Hippocampal formation (tissue), 2 donors: ENCODE measurements around the gene KCNH6.

Experiments used
- DNase-seq, 2 donors: peaks; one replicate each; lab custom pipeline; 2025; lab: John Stamatoyannopoulos, UW

KCNH6 gene

DNA sequence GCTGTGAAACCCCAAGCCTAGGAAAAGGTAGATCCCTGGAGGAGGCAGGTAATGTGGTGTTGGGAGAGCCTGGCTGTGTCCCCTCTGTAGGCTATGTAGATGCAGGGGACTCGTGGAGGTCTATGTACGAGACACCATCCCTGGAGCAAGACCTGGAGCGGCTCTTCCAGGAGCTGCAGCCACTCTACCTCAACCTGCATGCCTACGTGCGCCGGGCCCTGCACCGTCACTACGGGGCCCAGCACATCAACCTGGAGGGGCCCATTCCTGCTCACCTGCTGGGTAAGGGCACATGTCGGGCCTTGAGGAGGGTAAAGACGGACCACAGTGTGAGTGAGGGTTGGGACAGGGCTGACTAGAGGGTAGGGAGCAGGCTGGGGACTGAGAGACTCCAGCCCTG, 34.3 kb upstream of the KCNH6 start:
- no peak for DNase-seq

DNA sequence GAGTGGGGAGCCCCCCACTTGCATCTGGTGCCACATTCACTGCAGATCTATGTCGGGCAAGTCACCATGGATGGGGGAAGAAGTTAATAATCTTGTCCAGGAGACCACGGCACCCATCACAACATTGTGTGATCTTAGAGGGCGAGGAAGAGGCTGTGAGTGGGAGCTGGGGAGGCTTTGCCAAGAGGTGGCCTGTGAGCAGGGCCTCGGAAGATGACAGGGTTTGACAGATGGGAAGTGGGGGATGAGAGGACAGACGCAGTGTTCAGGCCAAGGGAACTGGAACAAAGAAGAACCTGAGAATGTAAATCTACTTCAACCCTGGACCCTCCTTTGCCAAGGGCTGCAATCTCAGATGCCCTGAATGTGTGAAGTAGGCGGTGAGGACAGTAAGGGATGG, 33.9 kb upstream of the KCNH6 start:
- no peak for DNase-seq

DNA sequence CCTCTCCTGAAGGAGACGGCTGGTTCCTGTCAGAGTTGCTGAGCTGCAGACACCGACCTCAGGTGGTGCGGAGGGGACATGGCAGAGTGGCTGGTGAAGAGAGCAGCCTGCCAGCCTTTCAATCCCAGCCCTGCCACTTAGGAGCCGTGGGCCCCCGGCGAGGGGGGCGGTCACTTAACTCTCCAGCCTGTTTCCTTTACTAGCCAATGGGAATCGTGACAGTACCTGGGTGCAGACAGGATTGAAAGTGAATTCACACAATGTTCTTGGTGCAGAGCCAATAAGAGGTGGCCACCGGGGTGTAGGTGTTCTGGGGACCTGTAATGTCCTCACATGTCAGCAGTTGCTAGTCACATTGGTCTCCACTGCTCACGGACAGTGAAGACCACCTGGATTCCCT, 32.8 kb upstream of the KCNH6 start:
- no peak for DNase-seq

DNA sequence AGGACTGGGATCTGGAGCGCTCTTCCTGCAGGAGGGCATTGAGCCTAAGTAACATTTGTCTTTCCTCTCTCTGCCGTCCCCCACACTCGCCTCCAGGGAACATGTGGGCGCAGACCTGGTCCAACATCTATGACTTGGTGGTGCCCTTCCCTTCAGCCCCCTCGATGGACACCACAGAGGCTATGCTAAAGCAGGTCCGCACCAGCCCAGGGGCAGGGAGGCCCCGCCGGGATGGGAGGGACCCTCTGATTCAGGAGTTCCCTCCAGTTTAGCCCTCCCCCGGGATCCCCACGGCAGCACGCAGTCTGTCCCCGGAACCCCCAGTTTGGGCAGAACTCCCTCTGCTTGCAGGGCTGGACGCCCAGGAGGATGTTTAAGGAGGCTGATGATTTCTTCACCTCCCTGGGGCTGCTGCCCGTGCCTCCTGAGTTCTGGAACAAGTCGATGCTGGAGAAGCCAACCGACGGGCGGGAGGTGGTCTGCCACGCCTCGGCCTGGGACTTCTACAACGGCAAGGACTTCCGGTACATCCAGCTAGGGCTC, 32.2 kb upstream of the KCNH6 start:
- DNase-seq: no peak

DNA sequence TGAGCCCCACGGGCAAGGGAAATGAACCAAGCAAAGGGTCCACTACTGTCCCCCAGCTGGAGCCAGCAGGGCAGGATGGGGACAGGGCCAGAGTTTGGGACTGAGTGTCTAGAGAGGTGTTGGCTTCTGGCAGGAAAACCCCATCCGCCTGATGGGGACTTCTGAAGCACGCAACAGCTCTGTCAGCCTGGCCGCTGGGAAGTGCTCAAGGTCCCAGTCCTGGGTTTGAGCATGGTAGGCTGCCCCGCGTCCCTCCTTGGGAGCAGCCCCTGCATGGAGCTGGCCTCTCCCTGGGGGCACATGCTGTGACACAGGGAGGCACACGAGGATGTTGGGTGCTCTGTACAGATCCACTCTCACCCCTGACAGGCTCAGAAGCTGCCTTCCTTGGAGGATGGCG, 31.7 kb upstream of the KCNH6 start:
- no peak for DNase-seq

DNA sequence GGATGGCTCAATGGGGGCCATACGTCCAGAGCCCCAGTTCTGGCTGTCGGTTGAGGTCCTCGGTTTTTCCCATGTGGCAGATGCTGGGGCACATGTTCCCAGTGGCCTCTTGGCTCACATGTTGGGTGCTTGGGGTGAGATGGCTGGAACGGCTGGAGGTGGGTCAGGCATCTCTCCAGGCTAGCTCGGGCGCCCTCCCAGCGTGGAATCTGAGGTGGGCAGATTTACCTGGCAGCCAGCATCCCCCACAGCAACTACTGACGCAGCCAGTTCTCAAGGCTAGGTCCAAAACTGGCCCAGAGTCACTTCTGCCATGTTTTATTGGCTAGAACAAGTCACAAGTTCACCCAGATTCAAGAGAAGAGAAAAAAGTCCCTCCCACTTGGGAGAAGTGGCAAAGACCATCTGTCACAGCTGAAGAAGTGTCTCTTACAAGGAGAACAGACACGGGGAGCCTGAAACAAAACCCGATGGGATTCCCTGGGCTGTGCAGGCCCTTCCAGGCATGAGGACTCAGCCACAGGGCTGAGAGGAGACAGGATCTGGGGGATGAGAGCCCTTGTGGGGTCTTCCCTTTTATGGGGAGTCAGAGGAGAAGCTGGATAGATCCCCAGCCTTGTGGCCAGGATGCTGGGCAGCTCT, 31.1 kb upstream of the KCNH6 start:
- DNase-seq: no peak

DNA sequence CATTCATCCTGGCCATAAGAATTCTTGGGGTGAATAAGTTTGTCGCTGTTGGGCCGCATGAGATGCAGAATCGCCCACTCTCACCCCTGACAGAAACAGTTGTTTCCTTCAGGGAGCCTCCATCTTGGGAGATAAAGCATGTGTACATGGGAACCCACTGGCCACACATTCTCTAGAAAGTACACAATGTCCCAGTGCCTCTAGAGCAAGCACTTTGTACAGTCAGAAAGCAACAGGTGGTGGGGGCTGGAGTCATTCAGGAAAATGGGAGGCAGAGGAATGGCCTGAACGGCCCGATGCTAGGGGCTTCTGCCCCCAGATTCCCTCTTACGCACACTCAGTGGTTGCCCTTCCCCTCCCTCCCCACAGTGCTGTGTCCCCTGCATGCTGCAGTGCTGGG, 30.2 kb upstream of the KCNH6 start:
- DNase-seq: no peak

DNA sequence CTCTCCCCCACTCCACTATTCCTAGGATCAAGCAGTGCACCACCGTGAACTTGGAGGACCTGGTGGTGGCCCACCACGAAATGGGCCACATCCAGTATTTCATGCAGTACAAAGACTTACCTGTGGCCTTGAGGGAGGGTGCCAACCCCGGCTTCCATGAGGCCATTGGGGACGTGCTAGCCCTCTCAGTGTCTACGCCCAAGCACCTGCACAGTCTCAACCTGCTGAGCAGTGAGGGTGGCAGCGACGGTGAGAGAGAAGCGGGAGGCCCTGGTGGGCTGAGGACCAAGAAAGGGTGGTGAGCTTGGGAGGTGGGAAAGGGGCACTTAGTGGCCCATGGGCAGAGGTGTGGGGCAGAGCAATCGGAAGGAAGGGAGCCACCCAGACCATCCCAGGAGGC, 29.7 kb upstream of the KCNH6 start:
- no peak for DNase-seq

DNA sequence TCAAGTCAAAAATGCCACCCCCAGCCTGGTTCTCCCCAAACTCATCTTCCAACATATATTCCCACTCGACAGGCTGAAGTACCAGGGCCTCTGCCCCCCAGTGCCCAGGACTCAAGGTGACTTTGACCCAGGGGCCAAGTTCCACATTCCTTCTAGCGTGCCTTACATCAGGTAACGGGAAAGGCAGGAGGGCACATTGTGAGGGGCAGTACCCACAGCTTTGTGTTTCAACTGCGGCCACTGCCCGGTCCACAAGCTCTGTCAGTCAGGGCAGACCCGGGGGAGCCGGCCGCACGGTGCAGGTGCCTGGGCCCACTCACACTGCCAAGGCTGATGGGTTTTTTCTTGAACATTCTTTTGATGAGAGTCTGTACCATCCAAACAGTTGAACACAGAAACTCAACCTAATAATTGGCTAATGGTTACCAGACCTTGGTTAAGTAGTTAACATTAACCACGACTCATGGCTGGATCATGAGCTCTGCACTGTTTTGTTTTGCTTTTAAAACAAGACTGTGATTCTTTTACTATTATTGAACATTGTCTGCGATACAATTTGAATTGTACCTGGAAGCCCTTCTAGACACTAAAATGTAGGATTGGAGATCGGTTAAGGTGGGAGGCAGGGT, 28.7 kb upstream of the KCNH6 start:
- DNase-seq: no peak

DNA sequence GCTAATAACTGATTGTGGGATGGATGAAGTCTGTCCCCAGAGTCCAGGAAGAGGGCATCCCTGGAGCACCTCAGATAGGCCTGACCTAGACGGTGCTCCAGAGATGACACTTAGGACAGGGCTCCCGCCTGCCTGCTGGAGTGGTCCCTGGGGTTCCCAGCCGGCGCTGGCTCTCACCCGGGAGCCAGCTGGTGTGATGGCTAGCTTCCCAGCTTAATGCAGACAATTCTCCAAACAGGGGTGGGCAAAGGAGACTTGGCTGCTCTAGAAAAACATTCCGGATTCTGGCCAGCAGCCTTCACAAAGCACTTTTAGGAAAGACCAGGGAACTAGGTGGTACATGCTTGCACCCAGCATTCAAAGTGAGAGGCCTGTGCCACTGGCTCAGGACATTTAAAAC, 27.7 kb upstream of the KCNH6 start:
- no peak for DNase-seq

DNA sequence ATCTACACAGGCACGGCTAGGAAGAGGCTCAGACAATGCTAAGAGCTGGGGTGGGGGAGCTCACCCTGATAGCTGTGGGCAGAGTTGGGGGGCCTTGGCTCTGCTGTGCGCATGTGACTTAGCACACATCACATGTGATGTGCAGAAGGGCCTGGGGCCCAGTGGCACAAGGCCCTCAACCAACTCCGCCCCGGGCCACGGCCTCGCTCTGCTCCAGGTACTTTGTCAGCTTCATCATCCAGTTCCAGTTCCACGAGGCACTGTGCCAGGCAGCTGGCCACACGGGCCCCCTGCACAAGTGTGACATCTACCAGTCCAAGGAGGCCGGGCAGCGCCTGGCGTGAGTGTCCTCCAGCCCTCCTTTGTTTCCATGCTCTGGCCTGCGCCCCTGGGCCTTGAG, 27.0 kb upstream of the KCNH6 start:
- no peak for DNase-seq

DNA sequence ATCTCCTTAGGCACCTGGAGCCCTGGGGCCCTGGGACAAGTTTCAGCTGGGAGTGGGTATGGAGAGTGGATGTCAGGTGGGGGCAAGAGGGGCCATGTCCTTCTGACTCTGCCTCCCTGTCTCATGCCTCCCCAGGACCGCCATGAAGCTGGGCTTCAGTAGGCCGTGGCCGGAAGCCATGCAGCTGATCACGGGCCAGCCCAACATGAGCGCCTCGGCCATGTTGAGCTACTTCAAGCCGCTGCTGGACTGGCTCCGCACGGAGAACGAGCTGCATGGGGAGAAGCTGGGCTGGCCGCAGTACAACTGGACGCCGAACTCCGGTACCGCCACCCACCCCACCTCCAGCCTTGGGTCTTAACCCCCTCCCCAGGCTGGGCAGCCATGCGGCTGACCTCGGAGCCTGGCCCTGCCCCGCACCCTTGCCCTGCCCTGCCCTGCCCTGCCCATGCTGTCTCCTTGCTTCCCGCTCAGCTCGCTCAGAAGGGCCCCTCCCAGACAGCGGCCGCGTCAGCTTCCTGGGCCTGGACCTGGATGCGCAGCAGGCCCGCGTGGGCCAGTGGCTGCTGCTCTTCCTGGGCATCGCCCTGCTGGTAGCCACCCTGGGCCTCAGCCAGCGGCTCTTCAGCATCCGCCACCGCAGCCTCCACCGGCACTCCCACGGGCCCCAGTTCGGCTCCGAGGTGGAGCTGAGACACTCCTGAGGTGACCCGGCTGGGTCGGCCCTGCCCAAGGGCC, 26.3 kb upstream of the KCNH6 start:
- no peak for DNase-seq

DNA sequence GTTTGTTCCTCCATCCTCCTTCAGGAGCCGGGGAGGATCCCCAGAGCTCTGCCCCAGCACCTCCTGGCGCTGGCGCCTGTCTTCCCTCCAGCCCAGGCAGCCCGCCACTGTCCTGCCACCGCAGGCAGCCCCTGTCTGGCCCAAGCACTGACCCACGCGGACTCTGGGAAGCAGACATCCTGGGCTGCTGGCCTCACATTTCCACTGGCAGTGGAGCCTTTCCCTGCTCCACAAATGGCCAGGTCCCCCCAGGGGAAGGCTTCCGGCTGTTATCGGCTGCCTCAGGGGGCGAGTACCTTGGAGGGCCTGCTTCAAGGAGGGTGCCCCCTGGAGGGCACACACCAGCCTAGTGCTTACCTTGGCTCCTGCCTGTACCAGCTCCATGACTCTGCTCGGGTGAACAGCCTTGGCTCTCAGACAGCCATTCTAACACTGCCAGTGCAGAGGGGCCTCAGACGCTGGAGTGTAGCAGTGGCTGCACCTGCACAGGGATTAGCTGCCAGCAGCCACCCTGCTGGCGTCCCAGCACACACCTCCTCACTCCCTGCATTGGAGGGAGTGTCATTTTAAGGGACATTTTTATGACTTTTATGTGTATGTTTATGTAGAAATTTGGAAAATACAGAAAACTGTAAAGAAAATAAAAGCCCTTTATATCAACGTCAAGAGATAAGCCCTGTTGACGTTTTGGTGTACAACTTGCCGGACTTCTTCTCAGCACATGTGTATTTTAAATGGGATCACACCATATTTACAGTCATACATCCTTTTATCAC, 25.3 kb upstream of the KCNH6 start:
- DNase-seq: no peak

DNA sequence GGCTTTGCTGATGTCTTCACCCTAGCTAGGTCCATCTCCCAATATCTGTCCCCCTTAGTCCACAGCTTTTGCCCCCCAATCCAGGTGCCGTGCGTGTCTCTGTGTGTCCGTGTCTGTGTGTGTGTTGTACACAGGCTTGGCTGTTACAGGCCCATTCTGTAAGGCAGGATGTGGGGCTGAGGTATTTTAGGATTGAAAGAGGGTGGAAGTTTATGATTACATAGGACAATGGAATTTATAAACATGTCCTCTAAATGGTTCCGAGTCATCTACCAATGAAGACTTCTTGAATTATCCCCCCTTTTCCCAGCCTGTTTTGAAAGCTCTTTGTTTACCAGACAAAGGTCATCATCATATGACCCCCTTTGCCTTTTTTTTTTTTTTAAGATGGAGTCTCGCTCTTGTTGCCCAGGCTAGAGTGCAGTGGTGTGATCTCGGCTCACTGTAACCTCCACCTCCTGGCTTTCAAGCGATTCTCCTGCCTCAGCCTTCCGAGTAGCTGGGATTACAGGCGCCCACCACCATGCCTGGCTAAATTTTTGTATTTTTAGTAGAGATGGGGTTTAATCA, 24.4 kb upstream of the KCNH6 start:
- no peak for DNase-seq

DNA sequence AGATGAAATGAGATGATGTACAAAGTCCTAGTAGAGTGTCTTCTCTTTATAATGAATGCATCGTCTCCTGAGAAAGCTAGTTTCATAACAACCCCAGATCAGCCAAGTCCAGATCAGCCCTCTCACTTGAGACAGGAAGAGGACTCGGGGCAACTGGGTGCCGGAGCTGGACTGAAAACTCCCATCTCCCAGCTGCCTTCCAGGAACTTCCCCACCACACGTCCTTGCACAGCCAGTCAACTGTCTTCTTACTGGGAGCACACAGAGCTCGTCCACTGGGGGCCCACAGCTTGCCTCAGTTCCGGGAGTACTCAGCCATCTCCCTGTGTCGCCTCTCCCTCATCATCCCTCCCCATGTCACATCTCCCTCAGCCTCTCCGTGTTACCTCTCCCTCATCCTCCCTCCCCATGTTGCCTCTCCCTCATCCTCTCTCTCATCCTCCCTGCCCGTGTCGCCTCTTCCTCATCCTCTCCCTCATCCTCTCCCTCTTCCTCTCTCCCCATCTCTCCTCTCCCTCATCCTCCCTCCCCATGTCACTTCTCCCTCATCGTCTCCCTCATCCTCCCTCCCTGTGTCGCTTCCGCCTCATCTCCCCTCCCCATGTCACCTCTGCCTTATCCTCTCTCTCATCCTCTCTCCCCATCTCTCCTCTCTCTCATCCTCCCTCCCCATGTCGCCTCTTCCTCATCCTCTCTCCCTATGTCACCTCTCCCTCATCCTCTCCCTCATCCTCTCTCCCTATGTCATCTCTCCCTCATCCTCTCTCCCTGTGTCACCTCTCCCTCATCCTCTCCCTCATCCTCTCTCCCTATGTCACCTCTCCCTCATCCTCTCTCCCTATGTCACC, 22.4 kb upstream of the KCNH6 start:
- no peak for DNase-seq

DNA sequence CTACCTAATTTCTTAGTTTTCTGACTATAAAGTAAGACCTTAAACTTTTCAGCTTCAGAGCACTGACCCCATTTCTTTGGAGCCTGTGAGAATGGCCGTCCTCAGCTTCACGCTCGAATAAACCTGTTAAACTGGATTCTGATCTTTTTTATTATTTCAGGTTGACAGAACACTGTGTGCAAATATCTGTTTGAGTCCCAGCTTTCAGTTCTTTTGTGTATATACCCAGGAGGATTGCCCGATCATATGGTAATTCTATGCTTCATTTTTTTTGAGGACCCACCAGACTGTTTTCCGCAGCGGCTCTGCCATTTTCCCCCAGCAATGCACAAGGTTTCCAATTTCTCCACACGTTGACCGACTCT, 19.8 kb upstream of the KCNH6 start:
- DNase-seq: no peak

DNA sequence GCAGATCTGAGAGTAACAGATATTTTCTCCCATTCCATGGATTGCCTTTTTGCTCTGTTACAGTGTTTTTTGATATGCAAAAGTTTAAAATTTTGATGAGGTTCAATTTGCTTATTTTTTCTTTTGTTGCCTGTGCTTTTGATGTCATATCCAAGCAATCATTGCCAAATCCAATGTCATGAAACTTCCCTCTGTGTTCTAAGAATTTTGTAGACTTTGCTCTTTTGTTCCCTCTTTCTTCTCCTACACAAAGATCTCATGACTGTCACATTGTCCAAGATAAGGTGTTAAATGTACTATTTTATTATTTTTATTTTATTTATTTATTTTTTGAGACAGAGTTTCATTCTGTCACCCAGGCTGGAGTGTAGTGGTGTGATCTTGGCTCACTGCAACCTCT, 18.9 kb upstream of the KCNH6 start:
- DNase-seq: no peak

DNA sequence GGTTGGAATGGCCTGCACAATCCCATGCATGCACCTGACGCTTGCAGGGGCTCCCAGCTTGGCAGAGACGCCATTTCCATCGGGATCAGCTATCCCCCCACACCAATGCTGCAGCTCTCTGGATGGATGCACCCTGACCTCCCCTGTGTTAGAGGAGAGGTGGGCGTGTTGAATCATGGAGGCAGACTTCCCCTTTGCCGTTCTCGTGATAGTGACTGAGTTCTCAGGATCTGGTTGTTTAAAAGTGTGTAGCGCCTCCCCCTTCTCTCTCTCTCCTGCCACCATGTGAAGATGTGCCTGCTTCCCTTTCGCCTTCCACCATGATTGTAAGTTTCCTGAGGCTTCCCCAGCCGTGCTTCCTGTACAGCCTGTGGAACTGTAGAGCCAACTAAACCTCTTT, 17.8 kb upstream of the KCNH6 start:
- no peak for DNase-seq

DNA sequence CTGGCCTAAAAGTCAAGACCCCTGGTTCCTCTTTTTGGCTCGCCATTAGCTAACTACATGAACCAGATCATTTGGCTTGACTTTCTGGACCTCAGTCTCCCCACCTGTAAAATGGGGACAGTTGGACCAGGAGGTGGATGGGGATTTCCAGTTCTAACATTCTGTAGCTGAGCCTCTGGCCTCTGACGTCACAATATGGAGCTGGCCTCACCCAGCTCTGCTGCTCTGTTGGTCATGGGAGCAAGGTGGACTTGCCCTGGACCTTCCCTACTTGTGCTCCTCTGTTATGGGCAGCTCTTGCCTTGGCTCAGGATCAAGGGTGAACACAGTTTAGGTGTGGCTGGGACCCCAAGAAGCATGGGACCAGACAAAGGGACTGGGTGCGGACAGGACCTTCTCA, 16.5 kb upstream of the KCNH6 start:
- no peak for DNase-seq

DNA sequence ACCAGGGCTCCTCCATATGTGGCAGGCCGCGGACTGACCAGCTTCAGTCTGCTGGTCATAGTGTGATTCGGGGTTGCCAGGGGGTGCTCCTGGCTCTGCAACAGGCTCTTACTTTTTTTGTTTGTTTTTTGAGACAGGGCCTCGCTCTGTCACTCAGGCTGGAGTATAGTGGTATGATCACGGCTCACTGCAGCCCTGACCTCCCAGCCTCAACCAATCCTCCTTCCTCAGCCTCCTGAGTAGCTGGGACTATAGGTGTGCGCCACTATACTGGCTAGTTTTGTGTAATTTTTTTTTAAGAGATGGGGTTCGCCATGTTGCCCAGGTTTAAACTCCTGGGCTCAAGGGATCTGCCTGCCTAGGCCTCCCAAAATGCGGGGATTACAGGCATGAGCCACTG, 11.8 kb upstream of the KCNH6 start:
- no peak for DNase-seq

DNA sequence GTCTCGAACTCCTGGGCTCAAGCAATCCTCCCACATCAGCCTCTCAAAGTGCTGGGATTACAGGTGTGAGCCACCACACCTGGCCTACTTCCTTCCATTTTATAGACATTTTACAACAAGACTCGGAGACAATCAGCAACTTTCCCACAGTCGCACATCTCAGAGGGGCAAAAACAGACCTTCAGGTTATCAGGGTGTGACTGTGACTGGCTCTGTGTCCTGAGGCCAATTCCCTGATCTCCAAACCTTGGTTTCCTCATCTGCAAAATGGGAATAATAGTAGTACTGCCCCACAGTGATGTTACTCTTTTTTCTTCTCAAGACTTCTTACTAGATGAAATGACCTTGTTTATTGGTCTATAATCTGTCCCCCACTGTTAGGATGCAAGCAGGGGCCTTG, 10.8 kb upstream of the KCNH6 start:
- no peak for DNase-seq
